B cell (primary cell): Measurements from ENCODE around the gene BID. TPM values are rescaled to one million over a fixed set of nuclear protein-coding genes. Genes with fewer than 3 reads are reported as not detected.

Experiments
- ATAC-seq: fragments of 200-7000 bp; cut with Tn5 transposase; one replicate; pipeline ENCODE4 v1.10.0; 2021; ENCODE audit warnings: low read depth, mild to moderate bottlenecking, moderate number of reproducible peaks, moderate library complexity
- CTCF ChIA-PET: fragments of 350-600 bp; sonication (Branson Sonifier 250); formaldehyde crosslinking; loops from one replicate; lab custom pipeline; 2021; ENCODE audit warnings: antibody characterized with exemption, inconsistent platforms; lab: Charles Lee
- POLR2A ChIA-PET: fragments of 350-600 bp; sonication (Branson Sonifier 250); formaldehyde crosslinking; loops from one replicate; lab custom pipeline; 2021; ENCODE audit warnings: antibody characterized with exemption; lab: Charles Lee
- DNase-seq: peaks from one replicate; pipeline ENCODE4 v3.0.0; 2013
- H2AFZ ChIP-seq: 2 replicates; pipeline ENCODE4 v1.6.1; 2012; ENCODE audit warnings: mild to moderate bottlenecking, low read depth, low read length; ENCODE audit not compliant: insufficient read depth, poor library complexity, severe bottlenecking
- H3K27ac ChIP-seq, 2 donors: 1 replicate in 1 of 2; 2 replicates in 1 of 2; pipeline ENCODE4 v1.5.1; 2012 to 2013; ENCODE audit warnings: low read length in 2 of 2, mild to moderate bottlenecking in 2 of 2, moderate library complexity in 1 of 2
- H3K27me3 ChIP-seq, 4 experiments: fragments of 200-600 bp in 1 of 4; sonication (generic) in 1 of 4; replicated peaks in 1 of 4; 1 replicate in 2 of 4; 2 replicates in 2 of 4; pipeline versions ENCODE4 v1.6.1 to v1.7.0; 2013 to 2016; ENCODE audit warnings: low read length in 3 of 4, mild to moderate bottlenecking in 2 of 4, mixed read lengths in 1 of 4, moderate library complexity in 1 of 4; ENCODE audit not compliant: insufficient read depth in 4 of 4, control insufficient read depth in 3 of 4; ENCODE audit errors: control extremely low read depth in 1 of 4
- H3K36me3 ChIP-seq, 2 experiments: replicated peaks in 1 of 2; 1 replicate in 1 of 2; 2 replicates in 1 of 2; pipeline versions ENCODE4 v1.6.1 to v1.7.1; 2013; ENCODE audit warnings: low read length in 1 of 2; ENCODE audit not compliant: insufficient read depth in 2 of 2, control insufficient read depth in 1 of 2; ENCODE audit errors: control extremely low read depth in 1 of 2, extremely low read depth in 1 of 2
- H3K4me1 ChIP-seq, 2 donors: fragments of 200-600 bp in 1 of 2; sonication (generic) in 1 of 2; 1 replicate in 1 of 2; 2 replicates in 1 of 2; pipeline versions ENCODE4 v1.5.1 to v1.6.1; 2013 to 2017; ENCODE audit warnings: low read length in 2 of 2; ENCODE audit not compliant: control insufficient read depth in 2 of 2, insufficient read depth in 2 of 2
- H3K4me2 ChIP-seq: replicated peaks from 2 replicates; pipeline ENCODE3; 2012; ENCODE audit warnings: mild to moderate bottlenecking, low read depth, low read length; ENCODE audit not compliant: poor library complexity, severe bottlenecking
- H3K4me3 ChIP-seq, 5 experiments: fragments of 200-600 bp in 1 of 5; sonication (generic) in 1 of 5; 1 replicate in 3 of 5; 2 replicates in 2 of 5; pipeline versions ENCODE4 v1.5.1 to v1.7.0; 2011 to 2016; ENCODE audit warnings: low read length in 4 of 5, mild to moderate bottlenecking in 4 of 5, low read depth in 2 of 5, control low read depth in 1 of 5, moderate library complexity in 1 of 5; ENCODE audit not compliant: insufficient read depth in 1 of 5; ENCODE audit errors: control extremely low read depth in 1 of 5, extremely low read depth in 1 of 5
- H3K79me2 ChIP-seq: fragments of 200-600 bp; sonication (generic); one replicate; pipeline ENCODE4 v1.6.0; 2016; ENCODE audit warnings: low read length; ENCODE audit not compliant: control insufficient read depth, insufficient read depth
- H3K9ac ChIP-seq: fragments of 200-600 bp; sonication (generic); 2 replicates; pipeline ENCODE4 v1.6.1; 2017; ENCODE audit warnings: mild to moderate bottlenecking, low read length, moderate library complexity
- H3K9me3 ChIP-seq, 3 donors: one replicate each; pipeline versions ENCODE4 v1.6.1 to v1.7.1; 2013; ENCODE audit warnings: low read length in 2 of 3; ENCODE audit not compliant: control insufficient read depth in 2 of 3, insufficient read depth in 1 of 3; ENCODE audit errors: control extremely low read depth in 1 of 3
- H4K20me1 ChIP-seq: 2 replicates; pipeline ENCODE4 v1.6.0; 2012; ENCODE audit warnings: mild to moderate bottlenecking, low read length; ENCODE audit not compliant: insufficient read depth, control insufficient read depth, poor library complexity, severe bottlenecking
- H3K27ac Mint-ChIP-seq: one replicate; pipeline ENCODE4 v1.8.0; 2021; ENCODE audit warnings: mixed read lengths
- H3K27me3 Mint-ChIP-seq: one replicate; pipeline ENCODE4 v1.8.0; 2021; ENCODE audit warnings: mixed read lengths
- H3K4me1 Mint-ChIP-seq: one replicate; pipeline ENCODE4 v1.8.0; 2021; ENCODE audit warnings: mixed read lengths
- H3K4me3 Mint-ChIP-seq: one replicate; pipeline ENCODE4 v1.8.0; 2021; ENCODE audit warnings: mixed read lengths
- H3K9me3 Mint-ChIP-seq: one replicate; pipeline ENCODE4 v1.8.0; 2022; ENCODE audit warnings: mixed read lengths; ENCODE audit not compliant: insufficient read depth
- EZH2 ChIP-seq: IDR thresholded peaks from 2 replicates; pipeline ENCODE4 v1.6.1; 2012; ENCODE audit warnings: borderline replicate concordance, low read depth, mild to moderate bottlenecking, moderate library complexity, low read length; ENCODE audit not compliant: insufficient read depth, poor library complexity, severe bottlenecking
- WGBS: methylation state at CpG from one replicate; pipeline ENCODE4 v1.1.5; 2013; ENCODE audit warnings: missing lambda C conversion rate; ENCODE audit not compliant: insufficient coverage; 5-methylcytosine and 5-hydroxymethylcytosine counted together
- intact Hi-C: fragments of 100-400 bp; cut with micrococcal nuclease; formaldehyde crosslinking; loops from one replicate; pipeline ENCODE4 v1.10.0; 2022
- polyA plus RNA-seq: library from polyadenylated mRNA; depleted of rRNA; stranded (reverse); fragments of >200 nt; gene quantifications from 2 replicates; pipeline ENCODE4 v1.2.3, GENCODE V29; 2012
- total RNA-seq, 2 donors: library from RNA; stranded (reverse); fragments of 120-200 nt in 1 of 2; gene quantifications; 1 replicate in 1 of 2; 2 replicates in 1 of 2; pipeline versions ENCODE4 v1.2.3 to v1.2.4, GENCODE V29; 2013 to 2022
- TF ChIP-seq, protein P1 (sequence below): fragments of 200-600 bp; IDR thresholded peaks from one replicate; pipeline ENCODE4 v1.8.0; 2022; ENCODE audit warnings: antibody characterized with exemption, mild to moderate bottlenecking

The BID gene
- total and polyA plus RNA-seq, 2 donors (not counting 1 experiment from before 2014, with no cell fraction given): 17.5 to 23.3 TPM

- H3K4me3 Mint-ChIP-seq: no peak overlapping the region
- H3K4me1 Mint-ChIP-seq: peaks cover 30% of the 10 kb centered on the region
- H3K27me3 Mint-ChIP-seq: no peaks in the 10 kb centered on the region
- Histone ChIP-seq H2AFZ (no peak overlapping the region), H3K4me1 (peaks cover 25 to 36% of the 10 kb centered on the region in 2 donors), H3K4me2 (no peak overlapping the region), H3K79me2 (peaks cover under 1% of the 10 kb centered on the region), H3K27me3 (no peaks in the 10 kb centered on the region), H3K36me3 (peaks cover 0 to 45% of the 10 kb centered on the region in 2 experiments), H3K4me3 (no peak overlapping the region), H3K27ac (no peak overlapping the region), H3K9me3 (no peaks in the 10 kb centered on the region), H4K20me1 (no peaks in the 10 kb centered on the region), H3K9ac (no peak overlapping the region)
- no peaks in the 10 kb centered on the region for H3K9me3 Mint-ChIP-seq
- ChIA-PET CTCF (interaction anchor here (0.9 to 1.5 kb wide), 3 partner anchors 16 to 60 kb away, joined by 3 to 5 read pairs (median 3); no protein-coding TSS in a partner anchor), POLR2A (no interaction called here)
- 88% methylated on average over 2 of the region's 2 CpGs for WGBS
- ATAC-seq (no peak), DNase-seq (no peak)
- intact Hi-C loops: no loop called here
- TF ChIP-seq, protein P1, sequence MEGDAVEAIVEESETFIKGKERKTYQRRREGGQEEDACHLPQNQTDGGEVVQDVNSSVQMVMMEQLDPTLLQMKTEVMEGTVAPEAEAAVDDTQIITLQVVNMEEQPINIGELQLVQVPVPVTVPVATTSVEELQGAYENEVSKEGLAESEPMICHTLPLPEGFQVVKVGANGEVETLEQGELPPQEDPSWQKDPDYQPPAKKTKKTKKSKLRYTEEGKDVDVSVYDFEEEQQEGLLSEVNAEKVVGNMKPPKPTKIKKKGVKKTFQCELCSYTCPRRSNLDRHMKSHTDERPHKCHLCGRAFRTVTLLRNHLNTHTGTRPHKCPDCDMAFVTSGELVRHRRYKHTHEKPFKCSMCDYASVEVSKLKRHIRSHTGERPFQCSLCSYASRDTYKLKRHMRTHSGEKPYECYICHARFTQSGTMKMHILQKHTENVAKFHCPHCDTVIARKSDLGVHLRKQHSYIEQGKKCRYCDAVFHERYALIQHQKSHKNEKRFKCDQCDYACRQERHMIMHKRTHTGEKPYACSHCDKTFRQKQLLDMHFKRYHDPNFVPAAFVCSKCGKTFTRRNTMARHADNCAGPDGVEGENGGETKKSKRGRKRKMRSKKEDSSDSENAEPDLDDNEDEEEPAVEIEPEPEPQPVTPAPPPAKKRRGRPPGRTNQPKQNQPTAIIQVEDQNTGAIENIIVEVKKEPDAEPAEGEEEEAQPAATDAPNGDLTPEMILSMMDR: no peak
- TF ChIP-seq EZH2: no peak
- peak overlapping the region; percentile 71 for H3K27ac Mint-ChIP-seq
Measured at GRCh38 chr22:17802822-17803221, 28.6 kb upstream of the BID start.

- Histone ChIP-seq H3K36me3 (peaks cover 0 to 41% of the 10 kb centered on the region in 2 experiments), H3K9ac (no peak overlapping the region), H3K9me3 (no peaks in the 10 kb centered on the region), H4K20me1 (no peaks in the 10 kb centered on the region), H2AFZ (no peak overlapping the region), H3K27ac (no peak overlapping the region), H3K27me3 (no peaks in the 10 kb centered on the region), H3K4me2 (no peak overlapping the region), H3K4me3 (no peak overlapping the region), H3K4me1 (peaks cover 29 to 40% of the 10 kb centered on the region in 2 donors), H3K79me2 (peaks cover 4% of the 10 kb centered on the region)
- ChIA-PET CTCF (interaction anchor here (1.5 kb wide), 1 partner anchor 15 kb away, joined by 5 read pairs; no protein-coding TSS in a partner anchor), POLR2A (no interaction called here)
- ATAC-seq (no peak), DNase-seq (no peak)
- TF ChIP-seq, protein P1: no peak
- no peak for TF ChIP-seq EZH2
- 99% methylated on average over 9 of the region's 10 CpGs for WGBS
- Mint-ChIP-seq H3K4me3 (no peak overlapping the region), H3K27me3 (no peaks in the 10 kb centered on the region), H3K9me3 (no peaks in the 10 kb centered on the region), H3K27ac (peak overlapping the region; percentile 71), H3K4me1 (peaks cover 34% of the 10 kb centered on the region)
- intact Hi-C loops: no loop called here
Measured at GRCh38 chr22:17802411-17802810, 28.1 kb upstream of the BID start.
